Uterus (tissue), 4 donors: ENCODE measurements around the gene ZDHHC9. TPM values are rescaled to one million over a fixed set of nuclear protein-coding genes. Genes with fewer than 3 reads are reported as not detected.

ENCODE experiments used
- DNase-seq, 2 donors: peaks; one replicate each; pipeline ENCODE4 v3.0.0-alpha.2; 2019 to 2020
- H3K27ac ChIP-seq, 2 donors: fragments of 200-600 bp; sonication (generic); 1 replicate in 1 of 2; 2 replicates in 1 of 2; pipeline ENCODE4 v1.5.1; 2016 to 2018
- H3K27me3 ChIP-seq, 2 donors: fragments of 200-600 bp; sonication (generic); one replicate each; pipeline ENCODE4 v1.5.1; 2018 to 2019; ENCODE audit warnings: control low read depth in 1 of 2
- H3K36me3 ChIP-seq, 2 donors: fragments of 200-600 bp; sonication (generic); one replicate each; pipeline ENCODE4 v1.5.1; 2019; ENCODE audit warnings: control low read depth in 1 of 2
- H3K4me1 ChIP-seq, 2 donors: fragments of 200-600 bp; sonication (generic); one replicate each; pipeline ENCODE4 v1.5.1; 2018 to 2019; ENCODE audit warnings: control low read depth in 1 of 2
- H3K4me3 ChIP-seq, 2 donors: fragments of 200-600 bp; sonication (generic); 1 replicate in 1 of 2; 2 replicates in 1 of 2; pipeline ENCODE4 v1.5.1; 2018 to 2019; ENCODE audit warnings: mild to moderate bottlenecking in 1 of 2
- H3K9me3 ChIP-seq, 2 donors: fragments of 200-600 bp; sonication (generic); one replicate each; pipeline ENCODE4 v1.5.1; 2019; ENCODE audit warnings: control low read depth in 1 of 2
- POLR2A ChIP-seq, 2 donors: fragments of 450-650 bp; IDR thresholded peaks; one replicate each; pipeline ENCODE4 v1.6.1; 2016; ENCODE audit warnings: antibody characterized with exemption in 2 of 2, mild to moderate bottlenecking in 1 of 2, moderate library complexity in 1 of 2
- intact Hi-C: fragments of 100-400 bp; cut with DNase I; formaldehyde crosslinking; loops from one replicate; pipeline ENCODE4 v1.15.1; 2023; ENCODE audit warnings: low total_unique reads
- total RNA-seq, 4 donors: library from RNA; depleted of rRNA in 3 of 4; stranded (reverse); fragments of >200 nt in 3 of 4; gene quantifications; one replicate each; pipeline versions ENCODE4 v1.1.0 to v1.2.4, GENCODE V29; 2014 to 2023
- TF ChIP-seq, protein P1 (sequence below), 4 experiments: fragments of 200-600 bp in 2 of 4; fragments of 450-650 bp in 2 of 4; sonication (generic) in 2 of 4; IDR thresholded peaks; one replicate each; pipeline ENCODE4 v1.5.1; 2016 to 2019; ENCODE audit warnings: antibody characterized with exemption in 4 of 4, mild to moderate bottlenecking in 2 of 4, moderate library complexity in 1 of 4
- donor health status: DM: yes; HTN: yes; CAD: no.

The ZDHHC9 gene
- total RNA-seq, 4 donors from 2014 or later = 9.1 to 18.1 (median 14.7) TPM

DNA sequence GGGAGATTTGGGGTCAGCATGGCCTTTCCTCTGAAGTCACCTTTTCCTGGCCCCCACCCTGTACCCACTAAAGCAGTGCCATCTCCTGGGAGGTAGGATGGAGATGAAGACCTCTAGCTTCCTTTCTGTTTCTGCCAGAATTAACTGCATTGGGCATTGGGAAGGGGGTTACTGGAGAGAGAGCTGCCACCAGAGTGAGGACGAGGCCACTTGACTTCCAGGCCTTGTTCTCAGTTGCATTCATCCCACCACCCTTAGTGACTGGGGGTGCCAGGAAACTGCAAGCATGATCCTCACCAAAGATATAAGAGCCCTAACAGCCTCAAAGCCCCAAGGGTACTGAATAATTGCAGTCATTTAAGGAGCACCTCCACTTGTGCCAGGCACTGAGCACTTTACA, 48.1 kb downstream of the ZDHHC9 start:
- TF ChIP-seq POLR2A (IDR thresholded peaks at IDR 0.05) = no peak
- TF ChIP-seq, protein P1, sequence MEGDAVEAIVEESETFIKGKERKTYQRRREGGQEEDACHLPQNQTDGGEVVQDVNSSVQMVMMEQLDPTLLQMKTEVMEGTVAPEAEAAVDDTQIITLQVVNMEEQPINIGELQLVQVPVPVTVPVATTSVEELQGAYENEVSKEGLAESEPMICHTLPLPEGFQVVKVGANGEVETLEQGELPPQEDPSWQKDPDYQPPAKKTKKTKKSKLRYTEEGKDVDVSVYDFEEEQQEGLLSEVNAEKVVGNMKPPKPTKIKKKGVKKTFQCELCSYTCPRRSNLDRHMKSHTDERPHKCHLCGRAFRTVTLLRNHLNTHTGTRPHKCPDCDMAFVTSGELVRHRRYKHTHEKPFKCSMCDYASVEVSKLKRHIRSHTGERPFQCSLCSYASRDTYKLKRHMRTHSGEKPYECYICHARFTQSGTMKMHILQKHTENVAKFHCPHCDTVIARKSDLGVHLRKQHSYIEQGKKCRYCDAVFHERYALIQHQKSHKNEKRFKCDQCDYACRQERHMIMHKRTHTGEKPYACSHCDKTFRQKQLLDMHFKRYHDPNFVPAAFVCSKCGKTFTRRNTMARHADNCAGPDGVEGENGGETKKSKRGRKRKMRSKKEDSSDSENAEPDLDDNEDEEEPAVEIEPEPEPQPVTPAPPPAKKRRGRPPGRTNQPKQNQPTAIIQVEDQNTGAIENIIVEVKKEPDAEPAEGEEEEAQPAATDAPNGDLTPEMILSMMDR (IDR thresholded peaks at IDR 0.05) = no peak
- H3K4me3 ChIP-seq = no peak overlapping the region
- H3K4me1 ChIP-seq = no peaks in the 10 kb centered on the region
- H3K27me3 ChIP-seq = no peaks in the 10 kb centered on the region
- no peaks in the 10 kb centered on the region for H3K9me3 ChIP-seq
- no peak overlapping the region for H3K27ac ChIP-seq
- no peaks in the 10 kb centered on the region for H3K36me3 ChIP-seq
- intact Hi-C loops = no loop called here
- no peak for DNase-seq

DNA sequence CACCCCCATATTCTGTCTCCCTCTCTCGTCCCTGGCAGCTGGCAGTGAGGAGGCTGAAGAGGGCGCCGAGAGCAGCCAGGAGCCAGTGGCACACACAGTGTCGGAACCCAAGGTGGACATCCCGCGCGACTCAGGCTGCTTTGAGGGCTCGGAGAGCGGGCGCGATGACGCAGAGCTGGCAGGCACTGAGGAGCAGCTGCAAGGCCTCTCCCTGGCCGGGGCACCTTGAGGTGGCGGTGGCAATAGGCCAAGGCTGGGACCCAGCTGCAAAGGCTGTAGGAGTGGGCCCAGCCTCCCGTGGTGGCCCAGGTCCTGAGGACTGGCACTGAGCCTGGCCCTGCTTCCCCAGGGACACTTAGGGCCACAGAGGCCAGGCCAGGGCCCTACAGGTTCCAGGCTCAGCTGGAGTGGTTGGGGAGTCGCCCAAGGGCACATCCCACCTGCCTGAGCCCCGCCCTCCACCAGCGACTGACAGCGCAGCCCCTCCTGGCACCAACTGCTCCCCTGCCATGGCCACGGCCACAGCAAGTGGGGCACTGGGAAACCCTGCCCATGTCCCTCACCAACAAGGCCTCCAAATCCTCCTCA, 50.0 kb downstream of the ZDHHC9 start:
- Histone ChIP-seq H3K36me3 (no peaks in the 10 kb centered on the region), H3K27ac (no peak overlapping the region), H3K4me1 (no peaks in the 10 kb centered on the region), H3K27me3 (no peaks in the 10 kb centered on the region), H3K9me3 (no peaks in the 10 kb centered on the region), H3K4me3 (no peak overlapping the region)
- intact Hi-C loops = no loop called here
- no peak for TF ChIP-seq POLR2A (IDR thresholded peaks at IDR 0.05)
- TF ChIP-seq, protein P1 (IDR thresholded peaks at IDR 0.05) = no peak
- DNase-seq = no peak

DNA sequence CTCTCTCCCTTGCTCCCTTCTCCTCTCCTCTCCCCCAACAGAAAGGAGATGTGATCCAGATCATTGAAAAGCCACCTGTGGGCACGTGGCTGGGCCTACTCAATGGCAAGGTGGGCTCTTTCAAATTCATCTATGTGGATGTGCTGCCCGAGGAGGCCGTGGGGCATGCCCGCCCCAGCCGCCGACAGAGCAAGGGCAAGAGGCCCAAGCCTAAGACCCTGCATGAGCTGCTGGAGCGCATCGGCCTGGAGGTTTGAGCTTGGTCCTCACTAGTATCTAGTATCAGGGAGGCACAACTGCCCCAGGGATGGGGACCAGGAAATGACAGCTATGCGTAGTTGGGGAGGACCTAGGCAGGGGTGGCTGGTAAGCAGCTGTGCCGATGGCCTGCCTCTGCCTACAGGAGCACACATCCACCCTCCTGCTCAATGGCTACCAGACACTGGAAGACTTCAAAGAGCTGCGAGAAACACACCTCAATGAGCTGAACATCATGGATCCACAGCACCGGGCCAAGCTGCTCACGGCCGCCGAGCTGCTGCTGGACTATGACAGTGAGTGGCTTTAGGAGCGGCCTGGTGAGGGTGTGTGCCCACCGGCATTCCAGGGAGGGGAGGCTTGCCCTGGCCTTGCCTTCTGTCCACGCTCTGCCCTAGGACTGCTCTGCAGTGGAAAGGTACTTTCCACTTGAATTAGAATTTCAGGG, 50.9 kb downstream of the ZDHHC9 start:
- no peaks in the 10 kb centered on the region for H3K4me1 ChIP-seq
- intact Hi-C loops = no loop called here
- no peak overlapping the region for H3K4me3 ChIP-seq
- TF ChIP-seq POLR2A (IDR thresholded peaks at IDR 0.05) = no peak
- TF ChIP-seq, protein P1 (IDR thresholded peaks at IDR 0.05) = no peak
- no peak overlapping the region for H3K27ac ChIP-seq
- H3K9me3 ChIP-seq = no peaks in the 10 kb centered on the region
- no peaks in the 10 kb centered on the region for H3K27me3 ChIP-seq
- DNase-seq = no peak
- H3K36me3 ChIP-seq = no peaks in the 10 kb centered on the region

DNA sequence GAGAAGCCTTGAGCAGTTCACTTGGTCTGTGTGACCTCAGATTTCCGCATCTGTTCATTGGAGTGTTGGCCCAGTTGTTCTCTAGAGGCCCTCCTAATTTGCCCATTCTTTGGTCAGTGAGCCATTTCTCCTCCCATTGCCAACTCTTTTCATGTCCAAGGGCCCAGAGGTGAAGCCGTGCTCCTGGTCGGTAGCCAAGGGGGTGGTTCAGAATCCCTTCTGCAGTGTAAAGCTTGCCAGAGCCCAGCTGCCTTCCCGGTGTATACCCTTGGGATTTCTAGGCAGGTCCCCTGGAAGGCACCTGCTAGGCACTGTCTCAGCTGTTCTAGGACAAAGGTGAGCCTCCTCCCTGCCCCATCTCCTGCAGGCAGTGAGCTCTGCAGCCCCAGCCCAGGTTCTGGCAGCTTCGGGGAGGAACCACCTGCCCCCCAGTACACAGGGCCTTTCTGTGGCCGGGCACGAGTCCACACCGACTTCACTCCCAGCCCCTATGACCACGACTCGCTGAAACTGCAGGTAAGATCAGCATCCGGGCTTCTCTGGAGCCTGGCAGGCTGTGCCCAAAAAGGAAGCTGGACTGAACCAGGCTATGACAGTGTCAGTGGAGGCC, 51.6 kb downstream of the ZDHHC9 start:
- no peak overlapping the region for H3K27ac ChIP-seq
- no peaks in the 10 kb centered on the region for H3K4me1 ChIP-seq
- DNase-seq = no peak
- no peaks in the 10 kb centered on the region for H3K27me3 ChIP-seq
- no peaks in the 10 kb centered on the region for H3K9me3 ChIP-seq
- no peak for TF ChIP-seq POLR2A (IDR thresholded peaks at IDR 0.05)
- TF ChIP-seq, protein P1 (IDR thresholded peaks at IDR 0.05) = no peak
- H3K4me3 ChIP-seq = no peak overlapping the region
- H3K36me3 ChIP-seq = no peaks in the 10 kb centered on the region
- intact Hi-C loops = no loop called here

DNA sequence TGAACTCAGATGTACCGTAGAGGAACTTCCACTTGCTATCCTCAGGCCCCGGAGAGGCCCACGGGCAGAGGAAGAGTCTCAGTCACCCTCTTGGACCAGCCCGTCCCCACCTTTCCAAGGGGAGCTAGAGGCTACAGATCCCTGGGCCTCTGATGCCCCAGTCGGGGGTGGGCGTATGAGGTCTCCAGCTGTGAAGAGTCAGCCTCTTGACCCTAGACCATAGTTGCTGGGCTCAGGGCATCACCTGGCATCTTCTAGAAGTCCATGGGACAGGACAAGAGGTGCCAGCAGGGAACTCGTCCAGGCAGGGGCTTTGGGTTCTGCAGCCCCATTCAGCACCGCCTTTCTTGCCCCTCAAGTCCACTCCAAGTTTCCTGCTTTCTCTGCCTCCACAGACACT, 52.4 kb downstream of the ZDHHC9 start:
- intact Hi-C loops = no loop called here
- Histone ChIP-seq H3K9me3 (no peaks in the 10 kb centered on the region), H3K27ac (no peak overlapping the region), H3K4me3 (no peak overlapping the region), H3K36me3 (no peaks in the 10 kb centered on the region), H3K4me1 (no peaks in the 10 kb centered on the region), H3K27me3 (no peaks in the 10 kb centered on the region)
- TF ChIP-seq POLR2A (IDR thresholded peaks at IDR 0.05) = no peak
- TF ChIP-seq, protein P1 (IDR thresholded peaks at IDR 0.05) = no peak
- no peak for DNase-seq
